SKM-1 (cell line): ENCODE results near the gene NOL4.
"Not testable (repeated sequence)": the region's sequence is repeated elsewhere in the genome, so short reads cannot be mapped to it uniquely, and the experiment has no call there.

Source experiments
- DNase-seq: peaks from one replicate; lab custom pipeline; 2025; ENCODE audit not compliant: unreplicated experiment; lab: John Stamatoyannopoulos, UW

The NOL4 gene

GRCh38 chr18:34224423-34225217, at the start of gene NOL4:
Gene NOL4, minus strand, starts transcription at chr18:34224913. Its CDS starts 1,660 bp downstream, at chr18:34223253.
- DNase-seq = no peak

GRCh38 chr18:34266029-34266428, 41.3 kb upstream of the NOL4 start:
- DNase-seq = not testable (repeated sequence)

GRCh38 chr18:34261865-34262780, 37.4 kb upstream of the NOL4 start:
- DNase-seq = no peak

- no peak for DNase-seq
These were observed 33.5 kb upstream of the NOL4 start for GRCh38 chr18:34258176-34258575.

- no peak for DNase-seq
These were observed 27.2 kb upstream of the NOL4 start for GRCh38 chr18:34251919-34252318.

GRCh38 chr18:34248727-34249126, 24.0 kb upstream of the NOL4 start:
- no peak for DNase-seq

GRCh38 chr18:34242739-34243138, 18.0 kb upstream of the NOL4 start:
- DNase-seq = no peak

GRCh38 chr18:34233781-34234388, 9.2 kb upstream of the NOL4 start:
- DNase-seq = not testable (repeated sequence)

GRCh38 chr18:34225218-34225553, 473 bp upstream of the NOL4 start:
- DNase-seq = no peak

- no peak for DNase-seq
These were observed 755 bp downstream of the NOL4 start for GRCh38 chr18:34223893-34224422.

- DNase-seq = no peak
These were observed 1.4 kb downstream of the NOL4 start for GRCh38 chr18:34223164-34223892.

GRCh38 chr18:34222307-34223163, 2.2 kb downstream of the NOL4 start:
- no peak for DNase-seq

GRCh38 chr18:34221971-34222306, 2.8 kb downstream of the NOL4 start:
- DNase-seq = peak; percentile 11

GRCh38 chr18:34220081-34220815, 4.5 kb downstream of the NOL4 start:
- no peak for DNase-seq

GRCh38 chr18:34219651-34220050, 5.1 kb downstream of the NOL4 start:
- DNase-seq = no peak

GRCh38 chr18:34212511-34212910, 12.2 kb downstream of the NOL4 start:
- DNase-seq = no peak

- no peak for DNase-seq
These were observed 17.3 kb downstream of the NOL4 start for GRCh38 chr18:34207344-34207851.

- DNase-seq = no peak
These were observed 20.8 kb downstream of the NOL4 start for GRCh38 chr18:34203866-34204265.

- no peak for DNase-seq
These were observed 28.5 kb downstream of the NOL4 start for GRCh38 chr18:34196256-34196655.
